ENCODE measurements around the gene BRWD1. TPM values are rescaled to one million over a fixed set of nuclear protein-coding genes. Genes with fewer than 3 reads are reported as not detected.

Gene BRWD1
- total RNA-seq, 4 donors from 2014 or later, result 63.8 to 281 (median 103) TPM

DNA sequence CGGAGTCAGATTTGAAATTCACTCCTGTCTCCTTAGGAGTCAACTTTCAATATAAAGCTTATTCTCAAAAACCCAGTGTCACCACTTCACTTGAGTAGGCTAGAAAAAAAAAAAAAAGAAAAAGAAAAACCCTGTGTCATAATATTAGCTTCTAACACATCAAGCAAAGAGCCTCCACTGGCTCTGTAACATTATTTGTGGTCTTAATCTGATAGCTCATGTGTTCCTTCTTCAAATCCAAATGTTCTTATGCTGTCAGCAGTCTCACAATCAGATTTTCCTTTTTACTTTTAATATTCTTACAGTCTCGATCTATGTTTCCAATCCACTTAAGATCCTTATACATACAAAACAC, 104.1 kb downstream of the BRWD1 start:
- H3K27ac ChIP-seq, result peak overlapping the region in 2 of 4 donors; percentile 21 to 26
- H3K27me3 ChIP-seq, result no peaks in the 10 kb centered on the region
- H3K36me3 ChIP-seq, result peaks cover 0 to 62% (median 16%) of the 10 kb centered on the region in 4 donors
- no peak overlapping the region for H3K4me3 ChIP-seq
- no peaks in the 10 kb centered on the region for H3K9me3 ChIP-seq
- 59 to 72% methylated on average over 2 of the region's 2 CpGs for WGBS, 2 donors (ENCODE audit: low coverage in 1 of 2)
- no peak for DNase-seq
- peaks cover 0 to 12% (median 0%) of the 10 kb centered on the region in 4 donors for H3K4me1 ChIP-seq
- in situ Hi-C loops (cut with MboI; ENCODE audit: low pct_ligation_motif_present in 1 of 4, low pct_unique_long_range_greater_than_20kb in 1 of 4, low sequenced_read_pairs in 3 of 4), result no loop called here
- TF ChIP-seq, protein P1, sequence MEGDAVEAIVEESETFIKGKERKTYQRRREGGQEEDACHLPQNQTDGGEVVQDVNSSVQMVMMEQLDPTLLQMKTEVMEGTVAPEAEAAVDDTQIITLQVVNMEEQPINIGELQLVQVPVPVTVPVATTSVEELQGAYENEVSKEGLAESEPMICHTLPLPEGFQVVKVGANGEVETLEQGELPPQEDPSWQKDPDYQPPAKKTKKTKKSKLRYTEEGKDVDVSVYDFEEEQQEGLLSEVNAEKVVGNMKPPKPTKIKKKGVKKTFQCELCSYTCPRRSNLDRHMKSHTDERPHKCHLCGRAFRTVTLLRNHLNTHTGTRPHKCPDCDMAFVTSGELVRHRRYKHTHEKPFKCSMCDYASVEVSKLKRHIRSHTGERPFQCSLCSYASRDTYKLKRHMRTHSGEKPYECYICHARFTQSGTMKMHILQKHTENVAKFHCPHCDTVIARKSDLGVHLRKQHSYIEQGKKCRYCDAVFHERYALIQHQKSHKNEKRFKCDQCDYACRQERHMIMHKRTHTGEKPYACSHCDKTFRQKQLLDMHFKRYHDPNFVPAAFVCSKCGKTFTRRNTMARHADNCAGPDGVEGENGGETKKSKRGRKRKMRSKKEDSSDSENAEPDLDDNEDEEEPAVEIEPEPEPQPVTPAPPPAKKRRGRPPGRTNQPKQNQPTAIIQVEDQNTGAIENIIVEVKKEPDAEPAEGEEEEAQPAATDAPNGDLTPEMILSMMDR (IDR thresholded peaks at IDR 0.05), result no peak
- TF ChIP-seq POLR2A (IDR thresholded peaks at IDR 0.05), result no peak
- intact Hi-C loops (cut with DNase I; ENCODE audit: low total_unique reads), result no loop called here

DNA sequence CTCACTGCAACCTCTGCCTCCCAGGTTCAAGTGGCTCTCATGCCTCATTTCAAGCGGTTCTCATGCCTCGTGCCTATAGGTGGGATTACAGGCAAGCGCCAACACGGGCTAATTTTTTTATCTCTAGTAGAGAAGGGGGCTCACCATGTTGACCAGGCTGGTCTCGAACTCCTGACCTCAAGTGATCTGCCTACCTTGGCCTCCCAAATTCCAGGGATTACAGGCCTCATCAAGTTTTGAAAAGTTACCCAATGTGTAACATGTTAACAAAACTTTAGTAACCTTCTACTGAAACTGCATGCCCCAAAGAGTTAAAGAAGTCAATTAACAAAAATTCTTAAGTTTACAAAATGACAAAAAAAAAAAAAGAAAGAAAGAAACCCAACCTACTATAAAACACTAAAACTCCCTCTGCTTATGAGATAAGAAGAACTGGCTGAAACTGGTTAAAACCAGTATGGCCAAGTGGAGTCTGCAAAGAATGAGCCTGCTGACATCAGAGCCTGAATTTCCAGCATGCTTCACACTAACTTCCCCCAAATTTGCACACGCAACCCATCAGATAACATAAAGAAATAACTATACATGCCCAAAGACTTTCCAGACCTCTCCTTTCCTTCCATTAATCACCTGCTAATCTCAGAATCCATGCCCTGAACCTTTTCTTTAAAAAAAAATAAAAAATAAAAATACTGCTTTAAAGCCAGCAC, 104.7 kb downstream of the BRWD1 start:
- Histone ChIP-seq H3K4me1 (peaks cover 0 to 12% (median 0%) of the 10 kb centered on the region in 4 donors), H3K9me3 (no peaks in the 10 kb centered on the region), H3K27ac (peak overlapping the region in 2 of 4 donors; percentile 21 to 26), H3K27me3 (no peaks in the 10 kb centered on the region), H3K36me3 (peaks cover 0 to 59% (median 13%) of the 10 kb centered on the region in 4 donors), H3K4me3 (no peak overlapping the region)
- TF ChIP-seq POLR2AphosphoS5 (IDR thresholded peaks at IDR 0.05) (peak in 1 of 3 donors; percentile 15), EP300 (IDR thresholded peaks at IDR 0.05; ENCODE audit: low read depth) (no peak)
- 80 to 81% methylated on average over 4 to 6 of the region's 6 CpGs for WGBS, 2 donors (ENCODE audit: low coverage in 1 of 2)
- in situ Hi-C loops (cut with MboI; ENCODE audit: low pct_ligation_motif_present in 1 of 4, low pct_unique_long_range_greater_than_20kb in 1 of 4, low sequenced_read_pairs in 3 of 4) (no loop called here), intact Hi-C loops (cut with DNase I; ENCODE audit: low total_unique reads) (no loop called here)
- DNase-seq, result peak; percentile 25

DNA sequence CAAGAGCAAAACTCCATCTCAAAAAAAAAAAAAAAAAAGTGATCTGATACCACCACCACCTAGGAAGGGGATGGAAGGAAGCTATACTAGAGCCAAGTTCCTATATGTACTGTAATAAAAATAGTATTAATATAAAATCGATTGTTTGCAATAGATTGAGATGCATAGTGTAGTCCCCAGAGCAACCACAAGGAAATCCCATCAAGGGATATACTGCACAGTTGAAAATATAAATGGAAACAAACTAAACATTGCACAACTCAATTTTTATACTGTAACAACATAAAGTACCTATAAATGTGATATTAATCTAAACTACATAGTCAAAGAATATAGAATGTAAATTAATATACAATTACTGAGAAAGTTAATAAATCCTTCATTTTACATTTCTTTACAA, 109.3 kb downstream of the BRWD1 start:
- peaks cover 0 to 53% (median 25%) of the 10 kb centered on the region in 4 donors for H3K36me3 ChIP-seq
- TF ChIP-seq, protein P1 (IDR thresholded peaks at IDR 0.05), result peak in 3 of 5 experiments; percentile 19 to 33 (median 28)
- no peak for TF ChIP-seq EP300 (IDR thresholded peaks at IDR 0.05; ENCODE audit: low read depth)
- TF ChIP-seq POLR2AphosphoS5 (IDR thresholded peaks at IDR 0.05), result no peak
- no peak for TF ChIP-seq POLR2A (IDR thresholded peaks at IDR 0.05)
- H3K27ac ChIP-seq, result no peak overlapping the region
- peaks cover 0 to 8% (median 0%) of the 10 kb centered on the region in 4 donors for H3K4me1 ChIP-seq
- H3K4me3 ChIP-seq, result no peak overlapping the region
- intact Hi-C loops (cut with DNase I; ENCODE audit: low total_unique reads) (no loop called here), in situ Hi-C loops (cut with MboI; ENCODE audit: low pct_ligation_motif_present in 1 of 4, low pct_unique_long_range_greater_than_20kb in 1 of 4, low sequenced_read_pairs in 3 of 4) (no loop called here)
- no peaks in the 10 kb centered on the region for H3K27me3 ChIP-seq
- no peak for DNase-seq
- H3K9me3 ChIP-seq, result no peaks in the 10 kb centered on the region
- 73 to 79% methylated on average over 1 of the region's 1 CpG for WGBS, 2 donors (ENCODE audit: low coverage in 1 of 2)

DNA sequence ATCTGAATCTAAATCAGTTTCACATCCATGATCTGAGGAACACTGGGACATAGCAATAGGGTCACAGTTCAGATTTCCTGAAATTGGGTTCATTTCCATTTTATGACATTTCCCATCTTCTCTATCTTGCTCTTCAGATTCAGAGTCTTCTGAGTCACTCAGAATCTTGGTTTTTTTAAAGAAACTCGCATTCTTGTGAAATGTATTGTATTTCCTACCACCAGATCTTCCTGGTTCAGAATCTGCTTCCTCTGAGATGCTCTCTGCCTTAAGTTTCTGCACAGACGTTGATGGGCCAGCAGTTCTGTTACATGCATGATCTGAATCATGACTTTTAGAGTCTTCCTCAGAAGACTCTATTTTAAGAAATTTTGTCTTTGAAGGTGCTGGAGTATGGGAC, 114.6 kb downstream of the BRWD1 start:
- DNase-seq, result no peak
- intact Hi-C loops (cut with DNase I; ENCODE audit: low total_unique reads) (no loop called here), in situ Hi-C loops (cut with MboI; ENCODE audit: low pct_ligation_motif_present in 1 of 4, low pct_unique_long_range_greater_than_20kb in 1 of 4, low sequenced_read_pairs in 3 of 4) (loop anchor here in 1 of 4 donors (25.0 kb wide), 1 partner anchor 189 kb away; a partner anchor contains a TSS)
- no peaks in the 10 kb centered on the region for H3K27me3 ChIP-seq
- 83 to 86% methylated on average over 2 of the region's 2 CpGs for WGBS, 2 donors (ENCODE audit: low coverage in 1 of 2)
- TF ChIP-seq POLR2AphosphoS5 (IDR thresholded peaks at IDR 0.05), result no peak
- TF ChIP-seq, protein P1 (IDR thresholded peaks at IDR 0.05), result no peak
- TF ChIP-seq EP300 (IDR thresholded peaks at IDR 0.05; ENCODE audit: low read depth), result no peak
- no peak for TF ChIP-seq POLR2A (IDR thresholded peaks at IDR 0.05)
- H3K9me3 ChIP-seq, result no peaks in the 10 kb centered on the region
- no peak overlapping the region for H3K27ac ChIP-seq
- peaks cover 0 to 47% (median 21%) of the 10 kb centered on the region in 4 donors for H3K36me3 ChIP-seq
- no peak overlapping the region for H3K4me3 ChIP-seq
- H3K4me1 ChIP-seq, result peaks cover 0 to 23% (median 10%) of the 10 kb centered on the region in 4 donors

All from transverse colon (tissue), 4 donors.